ENCODE measurements around the gene SH2D3A. TPM values are rescaled to one million over a fixed set of nuclear protein-coding genes. Genes with fewer than 3 reads are reported as not detected.

SH2D3A gene
- total and polyA plus RNA-seq, 2 of the 8 experiments (the other 6 are each of a cell fraction or from before 2014, with no cell fraction given): 14.5 to 22.1 TPM

GRCh38 chr19:6812612-6813011, 45.4 kb upstream of the SH2D3A start (continued):
- TF ChIP-seq SRF (IDR thresholded peaks at IDR 0.05; ENCODE audit: low read depth, low read length) (no peak), JUN (IDR thresholded peaks at IDR 0.05; ENCODE audit: low read depth, low read length) (no peak), YY1 (IDR thresholded peaks at IDR 0.05; ENCODE audit: low read depth, low read length) (no peak), TBP (IDR thresholded peaks at IDR 0.05; ENCODE audit: low read depth, low read length) (no peak), POU5F1 (IDR thresholded peaks at IDR 0.05; ENCODE audit: low read depth, low read length) (no peak)

All from H1 (cell line).